Fibroblast of lung (primary cell): ENCODE measurements around the gene CIB1. TPM values are rescaled to one million over a fixed set of nuclear protein-coding genes. Genes with fewer than 3 reads are reported as not detected.

ENCODE experiments used
- DNase-seq, 2 donors: peaks; one replicate each; pipeline versions ENCODE4 v3.0.0 to v3.0.0-alpha.2; 2010; ENCODE audit warnings: low read depth in 2 of 2
- H2AFZ ChIP-seq: 2 replicates; pipeline ENCODE4 v1.5.1; 2012; ENCODE audit warnings: low read length, control low read depth, inconsistent platforms
- H3K27ac ChIP-seq: 2 replicates; pipeline ENCODE4 v1.5.1; 2011; ENCODE audit warnings: low read length, control low read depth; ENCODE audit not compliant: insufficient read depth
- H3K27me3 ChIP-seq: 2 replicates; pipeline ENCODE4 v1.5.1; 2011; ENCODE audit warnings: mild to moderate bottlenecking, low read length; ENCODE audit not compliant: control insufficient read depth, insufficient read depth
- H3K36me3 ChIP-seq: 2 replicates; pipeline ENCODE4 v1.5.1; 2011; ENCODE audit warnings: low read length; ENCODE audit not compliant: control insufficient read depth, insufficient read depth
- H3K4me1 ChIP-seq: 2 replicates; pipeline ENCODE4 v1.5.1; 2011; ENCODE audit warnings: low read length; ENCODE audit not compliant: control insufficient read depth, insufficient read depth; ENCODE audit errors: extremely low read depth
- H3K4me2 ChIP-seq: 2 replicates; pipeline ENCODE4 v1.5.1; 2011; ENCODE audit warnings: low read length, control low read depth; ENCODE audit not compliant: insufficient read depth; ENCODE audit errors: extremely low read depth
- H3K4me3 ChIP-seq, 4 experiments: fragments of 200-600 bp in 1 of 4; sonication (generic) in 1 of 4; replicated peaks in 1 of 4; 2 replicates each; pipeline ENCODE4 v1.5.1; 2011 to 2016; ENCODE audit warnings: low read length in 4 of 4, low read depth in 3 of 4, mild to moderate bottlenecking in 3 of 4, control low read depth in 2 of 4, inconsistent platforms in 1 of 4, mixed read lengths in 1 of 4; ENCODE audit not compliant: insufficient read depth in 1 of 4; ENCODE audit errors: control extremely low read depth in 1 of 4
- H3K79me2 ChIP-seq: 2 replicates; pipeline ENCODE4 v1.5.1; 2012; ENCODE audit warnings: mild to moderate bottlenecking, low read length, inconsistent platforms; ENCODE audit not compliant: control insufficient read depth, insufficient read depth
- H3K9ac ChIP-seq: 2 replicates; pipeline ENCODE4 v1.5.1; 2011; ENCODE audit warnings: mild to moderate bottlenecking, low read length, control low read depth; ENCODE audit not compliant: insufficient read depth
- H3K9me3 ChIP-seq: 2 replicates; pipeline ENCODE4 v1.5.1; 2012; ENCODE audit warnings: low read depth, low read length; ENCODE audit not compliant: control insufficient read depth, insufficient read depth
- H4K20me1 ChIP-seq: 2 replicates; pipeline ENCODE4 v1.5.1; 2011; ENCODE audit warnings: low read length; ENCODE audit not compliant: control insufficient read depth, insufficient read depth; ENCODE audit errors: extremely low read depth
- EZH2 ChIP-seq: IDR thresholded peaks from 2 replicates; pipeline ENCODE4 v1.5.1; 2012; ENCODE audit warnings: low read length, control low read depth, mild to moderate bottlenecking; ENCODE audit errors: missing control alignments
- polyA plus RNA-seq, 2 donors: library from polyadenylated mRNA; depleted of rRNA in 1 of 2; stranded (reverse) in 1 of 2; unstranded in 1 of 2; fragments of >200 nt; gene quantifications; 2 replicates each; pipeline ENCODE4 v1.2.1, GENCODE V29; 2011 to 2012; ENCODE audit warnings: missing spikeins in 1 of 2
- total RNA-seq: library from RNA; depleted of rRNA; stranded (reverse); fragments of >200 nt; gene quantifications from 2 replicates; pipeline ENCODE4 v1.2.1, GENCODE V29; 2014
- TF ChIP-seq, protein P1 (sequence below), 2 donors: IDR thresholded peaks in 1 of 2; conservative IDR thresholded peaks in 1 of 2; 1 replicate in 1 of 2; 2 replicates in 1 of 2; pipeline ENCODE4 v1.5.1; 2011 to 2012; ENCODE audit warnings: low read length in 2 of 2, control low read depth in 1 of 2, inconsistent platforms in 1 of 2, low read depth in 1 of 2, mild to moderate bottlenecking in 1 of 2

Gene CIB1
- total and polyA plus RNA-seq, 2 donors (not counting 1 experiment from before 2014, with no cell fraction given): 27.7 to 42.7 TPM

DNA sequence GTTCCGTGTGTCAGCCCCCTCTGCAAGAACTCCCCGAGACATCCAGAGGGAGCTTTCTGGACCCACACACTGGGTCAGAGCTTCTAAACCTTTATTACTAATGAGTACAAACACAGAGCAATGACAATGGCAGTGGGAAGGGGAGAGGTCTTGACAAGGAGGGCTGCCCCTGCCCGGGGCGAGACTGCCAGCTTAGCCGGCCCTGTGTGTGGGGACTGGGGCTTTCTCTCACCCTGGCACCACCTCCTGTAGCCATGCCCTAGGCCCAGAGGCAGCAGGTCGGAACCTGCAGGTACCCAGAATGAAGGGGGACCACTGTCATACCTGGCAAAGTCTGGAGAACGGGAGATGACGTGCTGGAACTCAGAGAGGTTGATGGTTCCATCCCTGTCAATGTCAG, 3.1 kb downstream of the CIB1 start:
- Histone ChIP-seq H3K4me3 (no peak overlapping the region), H3K27ac (no peak overlapping the region), H2AFZ (no peak overlapping the region), H3K9ac (no peak overlapping the region), H3K36me3 (peaks cover 17% of the 10 kb centered on the region), H3K4me1 (peaks cover 4% of the 10 kb centered on the region), H3K4me2 (no peak overlapping the region), H4K20me1 (no peaks in the 10 kb centered on the region), H3K9me3 (no peaks in the 10 kb centered on the region), H3K79me2 (peaks cover 9% of the 10 kb centered on the region), H3K27me3 (no peaks in the 10 kb centered on the region)
- DNase-seq: no peak
- TF ChIP-seq EZH2: no peak
- TF ChIP-seq, protein P1, sequence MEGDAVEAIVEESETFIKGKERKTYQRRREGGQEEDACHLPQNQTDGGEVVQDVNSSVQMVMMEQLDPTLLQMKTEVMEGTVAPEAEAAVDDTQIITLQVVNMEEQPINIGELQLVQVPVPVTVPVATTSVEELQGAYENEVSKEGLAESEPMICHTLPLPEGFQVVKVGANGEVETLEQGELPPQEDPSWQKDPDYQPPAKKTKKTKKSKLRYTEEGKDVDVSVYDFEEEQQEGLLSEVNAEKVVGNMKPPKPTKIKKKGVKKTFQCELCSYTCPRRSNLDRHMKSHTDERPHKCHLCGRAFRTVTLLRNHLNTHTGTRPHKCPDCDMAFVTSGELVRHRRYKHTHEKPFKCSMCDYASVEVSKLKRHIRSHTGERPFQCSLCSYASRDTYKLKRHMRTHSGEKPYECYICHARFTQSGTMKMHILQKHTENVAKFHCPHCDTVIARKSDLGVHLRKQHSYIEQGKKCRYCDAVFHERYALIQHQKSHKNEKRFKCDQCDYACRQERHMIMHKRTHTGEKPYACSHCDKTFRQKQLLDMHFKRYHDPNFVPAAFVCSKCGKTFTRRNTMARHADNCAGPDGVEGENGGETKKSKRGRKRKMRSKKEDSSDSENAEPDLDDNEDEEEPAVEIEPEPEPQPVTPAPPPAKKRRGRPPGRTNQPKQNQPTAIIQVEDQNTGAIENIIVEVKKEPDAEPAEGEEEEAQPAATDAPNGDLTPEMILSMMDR (conservative IDR thresholded peaks at IDR 0.05 in 1 of 2, IDR thresholded peaks at IDR 0.05 in 1 of 2; ENCODE audit: low read depth in 1 of 2, low read length in 2 of 2): no peak

DNA sequence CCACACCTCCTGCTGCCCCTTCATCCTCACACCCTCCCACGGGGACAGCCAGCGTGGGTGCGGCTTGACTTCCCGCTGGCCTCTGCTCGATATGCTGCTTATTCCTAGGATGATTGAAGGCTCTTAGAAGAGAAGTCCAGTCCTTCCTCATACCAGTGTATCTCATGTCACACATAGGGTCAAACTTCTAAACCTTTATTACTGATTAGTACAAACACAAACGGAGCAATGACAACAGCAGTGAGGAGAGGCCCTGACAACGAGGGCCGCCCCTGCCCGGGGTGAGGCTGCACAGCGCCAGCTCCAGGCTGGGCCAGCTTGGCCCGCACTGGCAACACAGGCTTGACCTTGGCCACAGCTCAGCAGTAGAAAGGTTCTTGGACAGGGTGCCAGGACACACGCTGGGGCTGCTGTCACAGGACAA, 3.7 kb downstream of the CIB1 start:
- Histone ChIP-seq H3K36me3 (peaks cover 17% of the 10 kb centered on the region), H3K9me3 (no peaks in the 10 kb centered on the region), H3K9ac (no peak overlapping the region), H3K79me2 (peaks cover 9% of the 10 kb centered on the region), H4K20me1 (no peaks in the 10 kb centered on the region), H3K4me2 (no peak overlapping the region), H3K27ac (no peak overlapping the region), H3K27me3 (no peaks in the 10 kb centered on the region), H2AFZ (no peak overlapping the region), H3K4me1 (peaks cover 4% of the 10 kb centered on the region), H3K4me3 (no peak overlapping the region)
- DNase-seq: no peak
- TF ChIP-seq EZH2: no peak
- TF ChIP-seq, protein P1 (conservative IDR thresholded peaks at IDR 0.05 in 1 of 2, IDR thresholded peaks at IDR 0.05 in 1 of 2; ENCODE audit: low read depth in 1 of 2, low read length in 2 of 2): no peak

DNA sequence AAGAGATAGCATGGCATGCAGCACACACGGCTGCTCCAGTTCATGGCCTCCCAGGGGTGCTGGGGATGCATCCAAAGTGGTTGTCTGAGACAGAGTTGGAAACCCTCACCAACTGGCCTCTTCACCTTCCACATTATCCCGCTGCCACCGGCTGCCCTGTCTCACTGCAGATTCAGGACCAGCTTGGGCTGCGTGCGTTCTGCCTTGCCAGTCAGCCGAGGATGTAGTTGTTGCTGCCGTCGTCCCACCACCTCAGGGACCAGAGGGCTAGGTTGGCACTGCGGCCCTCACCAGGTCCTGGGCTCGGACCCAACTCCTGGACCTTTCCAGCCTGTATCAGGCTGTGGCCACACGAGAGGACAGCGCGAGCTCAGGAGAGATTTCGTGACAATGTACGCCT, 4.8 kb downstream of the CIB1 start:
- Histone ChIP-seq H3K9ac (no peak overlapping the region), H4K20me1 (no peaks in the 10 kb centered on the region), H3K27ac (no peak overlapping the region), H2AFZ (no peak overlapping the region), H3K4me3 (no peak overlapping the region), H3K36me3 (peaks cover 17% of the 10 kb centered on the region), H3K4me1 (peaks cover 4% of the 10 kb centered on the region), H3K79me2 (peaks cover 9% of the 10 kb centered on the region), H3K4me2 (no peak overlapping the region), H3K9me3 (no peaks in the 10 kb centered on the region), H3K27me3 (no peaks in the 10 kb centered on the region)
- TF ChIP-seq, protein P1 (conservative IDR thresholded peaks at IDR 0.05 in 1 of 2, IDR thresholded peaks at IDR 0.05 in 1 of 2; ENCODE audit: low read depth in 1 of 2, low read length in 2 of 2): no peak
- DNase-seq: no peak
